GM19455 (cell line): ENCODE measurements around the gene UBE2O.

Experiments used
- ATAC-seq: cut with Tn5 transposase; IDR thresholded peaks from one replicate; pipeline ENCODE4 v1.9.1; 2021; ENCODE audit not compliant: unreplicated experiment

UBE2O gene

GRCh38 chr17:76452660-76453430, at the start of gene UBE2O:
Gene UBE2O (minus strand): TSS chr17:76453152. CDS start chr17:76453141, 11 bp downstream.
- ATAC-seq, result peak; percentile 79

DNA sequence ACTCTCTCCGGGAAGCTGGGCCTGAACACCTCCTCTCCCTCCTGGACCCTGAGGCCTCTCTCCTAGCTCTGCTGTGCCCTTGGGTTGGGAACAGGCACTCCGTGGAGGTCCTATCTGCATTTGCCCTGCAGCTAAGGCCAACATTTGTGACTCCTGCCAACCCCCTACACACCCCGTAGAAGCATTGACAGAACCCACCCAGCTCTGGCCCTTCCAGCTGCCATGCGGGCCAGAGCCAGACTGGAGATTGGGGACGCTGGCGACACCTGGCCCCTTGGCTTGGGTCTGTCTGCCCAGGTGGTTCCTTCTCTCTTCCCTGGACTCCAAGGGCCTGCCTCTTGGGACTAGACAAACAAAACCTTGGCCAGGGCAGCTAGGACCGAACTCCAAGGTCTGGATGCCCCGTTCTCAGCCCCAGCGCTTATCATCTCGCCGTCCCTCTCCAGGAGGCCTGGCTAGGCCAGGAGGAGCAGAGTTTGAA, 48.9 kb upstream of the UBE2O start:
- no peak for ATAC-seq

DNA sequence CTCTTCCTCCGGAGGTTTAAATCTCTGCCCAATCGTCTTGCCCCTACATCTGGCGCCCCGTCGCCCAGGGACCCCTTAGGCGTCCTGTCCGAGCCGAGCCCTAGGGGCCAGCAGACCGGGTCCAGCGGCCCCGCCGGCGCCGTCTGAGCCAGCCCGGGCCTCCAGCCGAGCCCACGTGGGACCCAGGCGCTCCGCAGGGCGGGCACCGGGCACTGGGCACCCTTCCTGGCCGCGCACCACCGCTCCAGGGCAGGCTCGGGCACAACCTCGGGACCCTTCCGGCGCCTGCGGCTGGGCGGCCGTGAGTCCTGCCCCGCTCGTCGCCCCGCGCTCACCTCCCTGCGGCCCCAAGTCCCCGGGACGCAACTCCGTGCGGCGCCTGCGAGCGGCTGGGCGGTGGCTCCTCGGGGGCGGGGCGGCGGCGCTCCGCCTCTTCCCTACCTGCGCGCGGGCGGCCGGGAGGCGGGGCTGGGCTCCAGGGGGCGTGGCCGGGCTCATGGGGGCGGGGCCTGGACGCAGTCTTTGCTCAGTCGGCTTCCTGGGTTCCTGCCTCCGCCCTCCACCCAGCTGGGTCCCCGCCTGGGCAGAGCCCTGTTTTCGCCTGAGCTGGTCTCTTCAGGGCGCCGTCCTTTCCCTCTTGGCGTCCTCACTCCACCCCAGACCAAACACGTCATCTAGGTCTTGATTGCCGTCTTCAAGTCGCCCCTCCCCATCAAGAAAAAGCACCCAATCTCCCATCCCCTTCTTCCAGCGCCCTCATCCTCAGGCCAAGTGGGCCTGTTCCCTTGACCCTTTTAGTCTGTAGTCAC, 48.3 kb upstream of the UBE2O start, which contains the start of gene RHBDF2:
Gene RHBDF2, minus strand, starts transcription at position 406 of the 809 bp plus-strand sequence. CDS start 19,899 bp downstream, outside the sequence.
- peak; percentile 66 for ATAC-seq

GRCh38 chr17:76500747-76501017, 47.7 kb upstream of the UBE2O start:
- ATAC-seq, result no peak

DNA sequence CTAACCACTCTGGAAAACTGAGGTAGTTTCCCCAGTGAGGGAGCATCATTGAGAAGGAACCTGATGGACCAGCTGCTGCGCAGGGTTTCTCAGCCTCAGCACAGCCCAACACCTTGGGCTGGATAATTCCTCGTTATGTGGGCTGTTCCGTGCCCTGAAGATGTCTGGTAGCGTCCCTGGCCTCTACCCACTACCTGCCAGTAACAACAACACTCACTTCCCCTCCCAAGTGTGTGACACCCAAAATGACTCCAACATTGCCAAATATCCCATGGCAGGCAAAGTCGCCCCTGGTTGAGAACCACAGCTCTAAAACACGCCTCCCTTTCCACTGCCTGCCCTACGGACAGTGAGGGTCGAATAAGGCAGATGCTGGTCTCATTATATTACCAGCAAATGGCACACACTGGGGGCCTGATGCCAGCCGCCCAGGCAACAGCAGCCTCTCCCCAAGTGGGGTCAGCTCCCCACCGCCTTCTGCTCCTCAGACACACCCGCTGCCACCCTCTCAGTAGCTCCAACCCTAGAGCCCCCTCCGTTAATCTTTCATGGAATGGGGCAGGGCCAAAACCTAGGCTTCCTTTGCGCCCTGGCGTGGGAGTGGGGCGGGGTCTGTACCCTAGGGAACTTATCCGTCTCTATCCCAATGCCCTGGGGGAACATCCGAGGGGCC, 47.3 kb upstream of the UBE2O start:
- no peak for ATAC-seq

GRCh38 chr17:76499267-76499667, 46.3 kb upstream of the UBE2O start:
- no peak for ATAC-seq

GRCh38 chr17:76498876-76499251, 45.9 kb upstream of the UBE2O start:
- ATAC-seq, result no peak

- ATAC-seq, result no peak
Measured at GRCh38 chr17:76497979-76498875, 45.3 kb upstream of the UBE2O start.

GRCh38 chr17:76497699-76497978, 44.7 kb upstream of the UBE2O start:
- ATAC-seq, result no peak

DNA sequence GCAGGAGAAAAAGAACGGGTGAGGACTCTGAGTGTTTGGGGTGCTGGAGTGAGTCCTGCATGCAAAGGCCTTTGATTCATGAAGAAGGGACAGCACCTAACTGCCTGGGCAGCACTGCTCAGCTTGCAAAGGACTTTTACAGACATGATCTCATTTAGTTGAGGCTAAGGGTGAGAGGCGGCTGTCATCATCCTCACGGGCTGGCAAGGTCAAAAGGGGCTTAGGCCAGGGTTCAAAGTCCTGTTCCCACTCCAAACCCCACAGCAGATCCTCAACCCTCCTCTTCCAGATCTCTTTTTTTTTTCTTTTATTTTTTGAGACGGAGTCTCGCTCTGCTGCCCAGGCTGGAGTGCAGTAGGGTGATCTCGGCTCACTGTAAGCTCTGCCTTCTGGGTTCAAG, 43.5 kb upstream of the UBE2O start:
- no peak for ATAC-seq

GRCh38 chr17:76495663-76496400, 42.9 kb upstream of the UBE2O start:
- ATAC-seq, result no peak

- peak; percentile 5 for ATAC-seq
Measured at GRCh38 chr17:76493505-76494167, 40.7 kb upstream of the UBE2O start.

GRCh38 chr17:76492989-76493501, 40.1 kb upstream of the UBE2O start:
- ATAC-seq, result peak; percentile 46

DNA sequence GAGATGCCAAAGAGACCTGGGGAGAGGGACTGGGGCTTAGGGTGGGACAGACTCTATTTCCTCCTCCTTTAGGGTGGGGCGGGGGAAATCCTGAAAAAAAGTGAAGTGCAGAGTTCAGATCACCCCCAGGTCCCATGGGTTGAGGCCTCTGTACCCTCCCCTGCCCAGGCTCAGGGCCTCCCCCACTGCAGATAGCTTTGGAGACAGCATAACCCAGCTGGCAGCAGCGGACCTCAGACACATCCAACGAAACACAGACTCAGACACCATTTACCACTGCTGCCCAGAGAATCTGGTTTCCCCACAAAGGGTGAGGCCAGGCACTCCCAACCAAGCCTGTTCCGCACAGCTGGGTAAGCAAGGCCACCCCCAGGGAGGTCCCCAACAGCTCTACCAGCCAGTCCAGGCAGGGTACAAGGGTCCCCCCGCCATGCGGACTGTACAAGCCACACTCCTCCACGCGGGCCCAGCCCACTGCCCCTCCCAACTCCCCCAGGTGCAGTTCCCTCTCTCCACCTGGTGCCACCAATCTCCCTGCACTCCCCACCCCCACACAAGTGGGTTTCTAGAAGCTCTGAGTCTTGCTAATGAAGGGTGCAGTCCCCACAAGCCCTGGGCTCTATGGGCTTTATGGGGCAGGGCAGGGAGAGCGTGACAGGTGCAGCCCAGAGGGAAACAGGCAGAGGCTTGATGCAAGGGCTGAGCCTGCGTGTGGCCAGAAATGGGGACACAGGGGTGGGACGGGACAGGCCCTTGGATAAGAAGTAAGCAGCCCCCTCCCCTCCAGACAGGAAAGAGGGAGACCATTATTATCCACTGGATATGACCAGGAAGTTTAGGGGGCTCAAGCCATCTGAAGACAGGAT, 39.4 kb upstream of the UBE2O start:
- peak; percentile 45 for ATAC-seq

- no peak for ATAC-seq
Measured at GRCh38 chr17:76491271-76492122, 38.5 kb upstream of the UBE2O start.

DNA sequence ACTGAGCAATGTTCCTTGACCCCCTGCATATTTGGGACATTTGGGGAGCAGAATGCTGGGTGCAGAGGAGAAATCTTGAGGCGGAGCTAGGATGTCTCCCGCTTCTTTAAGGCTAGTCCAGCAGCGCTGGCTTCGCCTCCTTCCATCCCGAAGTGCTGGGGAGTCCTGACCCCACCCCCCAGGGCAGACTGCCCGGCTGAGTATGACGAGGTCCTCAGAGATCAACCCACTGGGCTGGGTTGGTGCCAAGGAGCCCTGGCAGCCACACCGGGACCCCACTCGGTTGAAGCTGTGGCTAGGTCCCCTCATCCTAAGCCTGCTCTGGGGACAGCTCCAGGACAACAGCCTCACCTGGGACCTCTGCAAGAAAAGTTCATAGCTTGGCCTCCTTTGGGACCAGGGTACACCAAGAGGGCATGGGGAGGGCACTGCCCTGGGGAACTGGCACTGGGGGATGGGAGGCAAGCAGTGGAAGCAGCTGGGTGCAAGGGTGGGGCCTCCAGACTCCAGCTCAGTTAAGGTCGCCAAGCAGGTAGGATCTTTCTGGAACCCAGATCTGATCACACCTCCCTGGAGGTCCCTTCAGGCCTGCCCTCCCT, 37.3 kb upstream of the UBE2O start:
- no peak for ATAC-seq
